Measurements from ENCODE around the gene MLC1. TPM values are rescaled to one million over a fixed set of nuclear protein-coding genes. Genes with fewer than 3 reads are reported as not detected.

Gene MLC1
- total RNA-seq, 1 donor, result under 0.01 TPM

DNA sequence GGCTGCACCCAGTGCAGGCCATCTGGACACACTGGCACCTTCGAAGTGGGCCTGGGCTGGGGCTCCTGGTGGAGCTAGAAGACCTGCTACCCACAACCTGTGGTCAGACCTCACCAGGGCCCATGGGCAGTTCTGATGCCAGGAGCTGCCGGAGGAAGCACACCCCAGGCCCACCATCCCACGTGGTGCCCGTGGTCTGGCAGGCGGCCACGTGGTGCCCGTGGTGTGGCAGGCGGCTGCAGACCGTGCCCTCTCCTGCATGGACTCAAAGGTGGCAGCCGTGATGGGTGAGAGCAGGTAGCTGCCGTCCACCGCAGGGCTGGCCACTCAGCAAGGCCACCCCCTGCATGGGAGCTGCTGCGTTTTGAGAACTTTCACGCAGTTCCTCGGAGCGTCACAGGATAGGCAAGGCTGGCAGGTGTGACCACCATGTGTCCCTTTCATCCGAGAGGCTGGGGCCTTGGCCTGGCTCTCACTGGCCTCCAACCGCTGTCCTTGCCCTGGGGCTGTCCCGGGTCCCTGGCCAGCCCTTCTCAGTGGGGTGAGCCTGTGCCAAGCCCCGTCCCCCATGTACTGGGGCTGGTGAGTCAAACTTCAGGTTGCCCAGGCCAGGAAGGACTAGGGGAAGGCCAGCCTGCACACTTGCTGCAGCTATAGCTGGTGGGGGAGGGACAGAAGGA lies 68.8 kb downstream of the MLC1 start:
- TF ChIP-seq, protein P1, sequence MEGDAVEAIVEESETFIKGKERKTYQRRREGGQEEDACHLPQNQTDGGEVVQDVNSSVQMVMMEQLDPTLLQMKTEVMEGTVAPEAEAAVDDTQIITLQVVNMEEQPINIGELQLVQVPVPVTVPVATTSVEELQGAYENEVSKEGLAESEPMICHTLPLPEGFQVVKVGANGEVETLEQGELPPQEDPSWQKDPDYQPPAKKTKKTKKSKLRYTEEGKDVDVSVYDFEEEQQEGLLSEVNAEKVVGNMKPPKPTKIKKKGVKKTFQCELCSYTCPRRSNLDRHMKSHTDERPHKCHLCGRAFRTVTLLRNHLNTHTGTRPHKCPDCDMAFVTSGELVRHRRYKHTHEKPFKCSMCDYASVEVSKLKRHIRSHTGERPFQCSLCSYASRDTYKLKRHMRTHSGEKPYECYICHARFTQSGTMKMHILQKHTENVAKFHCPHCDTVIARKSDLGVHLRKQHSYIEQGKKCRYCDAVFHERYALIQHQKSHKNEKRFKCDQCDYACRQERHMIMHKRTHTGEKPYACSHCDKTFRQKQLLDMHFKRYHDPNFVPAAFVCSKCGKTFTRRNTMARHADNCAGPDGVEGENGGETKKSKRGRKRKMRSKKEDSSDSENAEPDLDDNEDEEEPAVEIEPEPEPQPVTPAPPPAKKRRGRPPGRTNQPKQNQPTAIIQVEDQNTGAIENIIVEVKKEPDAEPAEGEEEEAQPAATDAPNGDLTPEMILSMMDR (IDR thresholded peaks at IDR 0.05; ENCODE audit: insufficient read depth, low read depth, low read length), result no peak
- DNase-seq (ENCODE audit: low read depth), result no peak
- H3K4me3 ChIP-seq (ENCODE audit: low read depth, low read length), result no peak overlapping the region

- TF ChIP-seq, protein P1 (IDR thresholded peaks at IDR 0.05; ENCODE audit: insufficient read depth, low read depth, low read length), result no peak
- H3K4me3 ChIP-seq (ENCODE audit: low read depth, low read length), result no peak overlapping the region
- no peak for DNase-seq (ENCODE audit: low read depth)
These were observed 69.5 kb downstream of the MLC1 start for GRCh38 chr22:50015451-50016307.

- TF ChIP-seq, protein P1 (IDR thresholded peaks at IDR 0.05; ENCODE audit: insufficient read depth, low read depth, low read length), result no peak
- no peak overlapping the region for H3K4me3 ChIP-seq (ENCODE audit: low read depth, low read length)
- DNase-seq (ENCODE audit: low read depth), result no peak
These were observed 70.4 kb downstream of the MLC1 start for GRCh38 chr22:50014655-50015401.

GRCh38 chr22:50014053-50014501 lies 71.1 kb downstream of the MLC1 start:
- no peak overlapping the region for H3K4me3 ChIP-seq (ENCODE audit: low read depth, low read length)
- TF ChIP-seq, protein P1 (IDR thresholded peaks at IDR 0.05; ENCODE audit: insufficient read depth, low read depth, low read length), result no peak
- no peak for DNase-seq (ENCODE audit: low read depth)

DNA sequence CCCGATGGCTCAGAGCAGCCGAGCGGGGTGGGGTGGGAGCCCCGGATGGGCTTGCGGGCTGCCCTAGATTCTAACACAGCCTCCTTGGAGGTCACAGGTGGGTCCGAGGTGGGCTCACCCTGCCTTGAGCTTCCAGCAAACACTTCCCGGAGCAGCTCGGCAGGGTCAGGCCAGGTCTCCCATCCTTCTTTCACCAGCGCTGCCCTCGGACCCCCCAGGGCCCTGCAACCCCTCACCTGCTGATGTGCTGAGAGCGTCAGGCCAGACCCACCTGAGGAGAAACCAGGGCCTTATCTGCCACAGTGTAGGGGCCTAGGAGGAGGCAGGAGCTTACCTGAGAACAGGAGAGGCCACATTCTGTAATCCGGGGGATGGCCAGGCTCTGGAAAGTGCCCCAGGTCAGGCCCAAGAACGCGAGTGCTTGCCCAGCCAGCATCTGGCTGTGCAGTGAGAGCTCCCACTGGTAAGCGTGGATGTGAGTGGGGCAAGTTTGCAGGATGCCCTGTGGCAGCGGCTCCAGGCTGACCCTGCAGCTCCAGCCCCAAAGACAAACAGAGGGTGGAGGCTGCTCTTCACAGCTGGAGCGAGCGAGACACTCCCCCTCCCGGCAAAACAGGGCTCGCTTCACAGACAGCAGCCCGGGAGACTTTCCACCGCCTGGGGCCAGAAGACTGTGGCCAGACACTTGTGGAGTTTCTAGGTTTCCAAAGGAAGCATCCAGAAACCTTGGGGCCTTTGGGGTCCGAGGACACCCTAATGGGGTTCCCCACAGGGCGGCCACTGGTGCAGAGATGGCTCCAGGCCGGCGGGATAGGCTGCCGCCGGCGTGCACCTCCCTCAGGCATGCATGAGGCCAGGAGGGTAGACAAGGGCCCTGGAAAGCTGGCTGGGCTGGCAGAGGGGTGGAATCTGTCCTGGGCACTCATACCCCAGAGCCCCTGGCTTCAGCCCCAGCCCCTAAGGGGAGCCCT lies 72.7 kb downstream of the MLC1 start, which contains the start of gene IL17REL:
Gene IL17REL (minus strand): TSS at position 555 of the 971 bp plus-strand sequence. CDS start 119 bp downstream, at position 436.
- H3K4me3 ChIP-seq (ENCODE audit: low read depth, low read length), result no peak within 1 kb of the TSS
- TF ChIP-seq, protein P1 (IDR thresholded peaks at IDR 0.05; ENCODE audit: insufficient read depth, low read depth, low read length), result peak; percentile 33
- peak; percentile 38 for DNase-seq (ENCODE audit: low read depth)
